Thyroid gland (tissue), 4 donors: ENCODE results near the gene BRK1.
"Not testable (repeated sequence)": the region's sequence is repeated elsewhere in the genome, so short reads cannot be mapped to it uniquely, and the experiment has no call there.

Experiments
- CTCF ChIP-seq, 6 experiments: fragments of 200-600 bp in 3 of 6; fragments of 450-650 bp in 3 of 6; sonication (generic) in 3 of 6; IDR thresholded peaks; one replicate each; pipeline ENCODE4 v1.5.1; 2016 to 2019; ENCODE audit warnings: antibody characterized with exemption in 6 of 6, mild to moderate bottlenecking in 2 of 6, inconsistent platforms in 1 of 6, moderate library complexity in 1 of 6
- POLR2A ChIP-seq, 2 donors: fragments of 450-650 bp; IDR thresholded peaks; one replicate each; pipeline ENCODE4 v1.6.1; 2017; ENCODE audit warnings: antibody characterized with exemption in 2 of 2, mild to moderate bottlenecking in 2 of 2, moderate library complexity in 1 of 2

GRCh38 chr3:10158555-10158954 lies 43.1 kb downstream of the BRK1 start:
- TF ChIP-seq CTCF, POLR2A (IDR thresholded peaks at IDR 0.05): not testable (repeated sequence)
